Chondrocyte (in vitro differentiated cells): Measurements from ENCODE around the gene CDKL2. TPM values are rescaled to one million over a fixed set of nuclear protein-coding genes. Genes with fewer than 3 reads are reported as not detected.

Experiments
- DNase-seq: peaks from one replicate; pipeline ENCODE4 v3.0.0; 2021; ENCODE audit warnings: mixed read lengths, low spot score
- H3K27ac Mint-ChIP-seq: one replicate; pipeline ENCODE4 v1.8.0; 2021; ENCODE audit warnings: mild to moderate bottlenecking, moderate library complexity, mixed read lengths; ENCODE audit not compliant: unreplicated experiment
- H3K27me3 Mint-ChIP-seq: 2 replicates; pipeline ENCODE4 v1.8.0; 2021; ENCODE audit warnings: low read depth, mixed read lengths
- H3K36me3 Mint-ChIP-seq: 2 replicates; pipeline ENCODE4 v1.8.0; 2021; ENCODE audit warnings: low read depth, mixed read lengths
- H3K4me1 Mint-ChIP-seq: 2 replicates; pipeline ENCODE4 v1.8.0; 2021; ENCODE audit warnings: low read depth, mild to moderate bottlenecking, mixed read lengths
- H3K4me3 Mint-ChIP-seq: one replicate; pipeline ENCODE4 v1.8.0; 2021; ENCODE audit warnings: mild to moderate bottlenecking, moderate library complexity, mixed read lengths; ENCODE audit not compliant: unreplicated experiment
- H3K9me3 Mint-ChIP-seq: 2 replicates; pipeline ENCODE4 v1.8.0; 2021; ENCODE audit warnings: low read depth, mixed read lengths
- CTCF ChIP-seq: fragments of 200-600 bp; sonication (generic); IDR thresholded peaks from 2 replicates; pipeline ENCODE4 v1.5.0; 2021; ENCODE audit warnings: antibody characterized with exemption, mild to moderate bottlenecking, moderate library complexity
- total RNA-seq: library from RNA; stranded (reverse); gene quantifications from 3 replicates; pipeline ENCODE4 v1.2.1, GENCODE V29; 2021

Gene CDKL2
- total RNA-seq, 1 donor from 2014 or later = 4.2 TPM

GRCh38 chr4:75655562-75655961 lies 25.2 kb upstream of the CDKL2 start:
- Mint-ChIP-seq H3K9me3 (no peaks in the 10 kb centered on the region), H3K27ac (peak overlapping the region; percentile 41), H3K4me1 (peaks cover 20% of the 10 kb centered on the region), H3K36me3 (peaks cover 19% of the 10 kb centered on the region), H3K4me3 (no peak overlapping the region), H3K27me3 (no peaks in the 10 kb centered on the region)
- no peak for DNase-seq
- TF ChIP-seq CTCF = no peak

GRCh38 chr4:75654905-75655304 lies 24.6 kb upstream of the CDKL2 start:
- no peak for TF ChIP-seq CTCF
- Mint-ChIP-seq H3K9me3 (no peaks in the 10 kb centered on the region), H3K4me3 (no peak overlapping the region), H3K4me1 (peaks cover 17% of the 10 kb centered on the region), H3K27ac (peak overlapping the region; percentile 6), H3K36me3 (peaks cover 18% of the 10 kb centered on the region), H3K27me3 (no peaks in the 10 kb centered on the region)
- DNase-seq = no peak

GRCh38 chr4:75653845-75654503 lies 23.6 kb upstream of the CDKL2 start:
- Mint-ChIP-seq H3K27me3 (no peaks in the 10 kb centered on the region), H3K36me3 (peaks cover 17% of the 10 kb centered on the region), H3K4me1 (peaks cover 9% of the 10 kb centered on the region), H3K9me3 (no peaks in the 10 kb centered on the region), H3K4me3 (no peak overlapping the region), H3K27ac (no peak overlapping the region)
- peak; percentile 77 for TF ChIP-seq CTCF
- no peak for DNase-seq

GRCh38 chr4:75644095-75644494 lies 13.8 kb upstream of the CDKL2 start:
- no peak for DNase-seq
- H3K9me3 Mint-ChIP-seq = no peaks in the 10 kb centered on the region
- no peak for TF ChIP-seq CTCF
- H3K4me1 Mint-ChIP-seq = peaks cover 12% of the 10 kb centered on the region
- H3K36me3 Mint-ChIP-seq = peaks cover 36% of the 10 kb centered on the region
- no peak overlapping the region for H3K4me3 Mint-ChIP-seq
- H3K27ac Mint-ChIP-seq = no peak overlapping the region
- H3K27me3 Mint-ChIP-seq = no peaks in the 10 kb centered on the region

- Mint-ChIP-seq H3K27me3 (no peaks in the 10 kb centered on the region), H3K9me3 (no peaks in the 10 kb centered on the region), H3K4me3 (no peak overlapping the region), H3K36me3 (peaks cover 36% of the 10 kb centered on the region), H3K27ac (no peak overlapping the region), H3K4me1 (peaks cover 12% of the 10 kb centered on the region)
- no peak for DNase-seq
- TF ChIP-seq CTCF = no peak
Observed at GRCh38 chr4:75643651-75644050, 13.3 kb upstream of the CDKL2 start.
